ENCODE data around the gene PRMT7.

PRMT7 gene

GRCh38 chr16:68355447-68356248 lies 44.8 kb downstream of the PRMT7 start:
- Mint-ChIP-seq H3K27me3 (no peaks in the 10 kb centered on the region), H3K4me3 (no peak overlapping the region), H3K4me1 (peaks cover 28% of the 10 kb centered on the region), H3K9me3 (no peaks in the 10 kb centered on the region), H3K27ac (no peak overlapping the region), H3K36me3 (ENCODE audit: low read depth) (peaks cover 36% of the 10 kb centered on the region)
- ATAC-seq (no peak), DNase-seq (no peak)

GRCh38 chr16:68356249-68356918 lies 45.6 kb downstream of the PRMT7 start:
- H3K4me3 Mint-ChIP-seq = no peak overlapping the region
- H3K4me1 Mint-ChIP-seq = peaks cover 28% of the 10 kb centered on the region
- peaks cover 35% of the 10 kb centered on the region for H3K36me3 Mint-ChIP-seq (ENCODE audit: low read depth)
- peak overlapping the region; percentile 71 for H3K27ac Mint-ChIP-seq
- DNase-seq (peak; percentile 76), ATAC-seq (peak; percentile 83)
- H3K27me3 Mint-ChIP-seq = no peaks in the 10 kb centered on the region
- no peaks in the 10 kb centered on the region for H3K9me3 Mint-ChIP-seq

GRCh38 chr16:68356919-68357286 lies 46.1 kb downstream of the PRMT7 start:
- no peak for DNase-seq
- H3K4me3 Mint-ChIP-seq = no peak overlapping the region
- no peaks in the 10 kb centered on the region for H3K9me3 Mint-ChIP-seq
- H3K27ac Mint-ChIP-seq = no peak overlapping the region
- H3K36me3 Mint-ChIP-seq (ENCODE audit: low read depth) = peaks cover 35% of the 10 kb centered on the region
- no peak for ATAC-seq
- no peaks in the 10 kb centered on the region for H3K27me3 Mint-ChIP-seq
- H3K4me1 Mint-ChIP-seq = peaks cover 28% of the 10 kb centered on the region

GRCh38 chr16:68357521-68357922 lies 46.7 kb downstream of the PRMT7 start:
- Mint-ChIP-seq H3K4me1 (peaks cover 28% of the 10 kb centered on the region), H3K27ac (no peak overlapping the region), H3K36me3 (ENCODE audit: low read depth) (peaks cover 35% of the 10 kb centered on the region), H3K9me3 (no peaks in the 10 kb centered on the region), H3K4me3 (no peak overlapping the region), H3K27me3 (no peaks in the 10 kb centered on the region)
- DNase-seq = no peak
- ATAC-seq = no peak

GRCh38 chr16:68357923-68358322 lies 47.1 kb downstream of the PRMT7 start:
- H3K4me3 Mint-ChIP-seq = no peak overlapping the region
- no peaks in the 10 kb centered on the region for H3K27me3 Mint-ChIP-seq
- no peak for ATAC-seq
- peaks cover 33% of the 10 kb centered on the region for H3K36me3 Mint-ChIP-seq (ENCODE audit: low read depth)
- no peak for DNase-seq
- H3K9me3 Mint-ChIP-seq = no peaks in the 10 kb centered on the region
- no peak overlapping the region for H3K27ac Mint-ChIP-seq
- peaks cover 28% of the 10 kb centered on the region for H3K4me1 Mint-ChIP-seq

- H3K4me1 Mint-ChIP-seq = peaks cover 28% of the 10 kb centered on the region
- peaks cover 24% of the 10 kb centered on the region for H3K36me3 Mint-ChIP-seq (ENCODE audit: low read depth)
- no peak overlapping the region for H3K4me3 Mint-ChIP-seq
- DNase-seq (no peak), ATAC-seq (no peak)
- no peaks in the 10 kb centered on the region for H3K9me3 Mint-ChIP-seq
- no peak overlapping the region for H3K27ac Mint-ChIP-seq
- H3K27me3 Mint-ChIP-seq = no peaks in the 10 kb centered on the region
These were observed 48.1 kb downstream of the PRMT7 start for GRCh38 chr16:68358951-68359350.

GRCh38 chr16:68359398-68360191 lies 48.8 kb downstream of the PRMT7 start:
- Mint-ChIP-seq H3K9me3 (no peaks in the 10 kb centered on the region), H3K4me3 (no peak overlapping the region), H3K36me3 (ENCODE audit: low read depth) (peaks cover 20% of the 10 kb centered on the region), H3K27me3 (no peaks in the 10 kb centered on the region), H3K27ac (no peak overlapping the region), H3K4me1 (peaks cover 28% of the 10 kb centered on the region)
- DNase-seq = no peak
- ATAC-seq = no peak

- H3K27me3 Mint-ChIP-seq = peaks cover 3% of the 10 kb centered on the region
- peaks cover 14% of the 10 kb centered on the region for H3K36me3 Mint-ChIP-seq (ENCODE audit: low read depth)
- no peak for DNase-seq
- no peak overlapping the region for H3K27ac Mint-ChIP-seq
- ATAC-seq = no peak
- no peak overlapping the region for H3K4me3 Mint-ChIP-seq
- peaks cover 23% of the 10 kb centered on the region for H3K4me1 Mint-ChIP-seq
- no peaks in the 10 kb centered on the region for H3K9me3 Mint-ChIP-seq
These were observed 49.7 kb downstream of the PRMT7 start for GRCh38 chr16:68360547-68360946.

GRCh38 chr16:68360956-68361355 lies 50.1 kb downstream of the PRMT7 start:
- H3K9me3 Mint-ChIP-seq = no peaks in the 10 kb centered on the region
- H3K27me3 Mint-ChIP-seq = peaks cover 5% of the 10 kb centered on the region
- ATAC-seq = no peak
- peaks cover 19% of the 10 kb centered on the region for H3K4me1 Mint-ChIP-seq
- no peak overlapping the region for H3K27ac Mint-ChIP-seq
- no peak overlapping the region for H3K4me3 Mint-ChIP-seq
- no peak for DNase-seq
- H3K36me3 Mint-ChIP-seq (ENCODE audit: low read depth) = peaks cover 14% of the 10 kb centered on the region

GRCh38 chr16:68361485-68361884 lies 50.7 kb downstream of the PRMT7 start:
- Mint-ChIP-seq H3K36me3 (ENCODE audit: low read depth) (peaks cover 12% of the 10 kb centered on the region), H3K4me1 (peaks cover 13% of the 10 kb centered on the region), H3K4me3 (no peak overlapping the region), H3K27ac (no peak overlapping the region), H3K27me3 (peaks cover 9% of the 10 kb centered on the region), H3K9me3 (no peaks in the 10 kb centered on the region)
- DNase-seq (no peak), ATAC-seq (no peak)

- Mint-ChIP-seq H3K27ac (no peak overlapping the region), H3K4me3 (no peak overlapping the region), H3K36me3 (ENCODE audit: low read depth) (peaks cover 10% of the 10 kb centered on the region), H3K4me1 (peaks cover 8% of the 10 kb centered on the region), H3K27me3 (peaks cover 13% of the 10 kb centered on the region), H3K9me3 (no peaks in the 10 kb centered on the region)
- DNase-seq (no peak), ATAC-seq (no peak)
These were observed 51.6 kb downstream of the PRMT7 start for GRCh38 chr16:68362262-68362913.

- Mint-ChIP-seq H3K36me3 (ENCODE audit: low read depth) (peaks cover 7% of the 10 kb centered on the region), H3K4me3 (no peak overlapping the region), H3K9me3 (no peaks in the 10 kb centered on the region), H3K4me1 (peaks cover 11% of the 10 kb centered on the region), H3K27me3 (peaks cover 19% of the 10 kb centered on the region), H3K27ac (no peak overlapping the region)
- ATAC-seq = no peak
- DNase-seq = no peak
These were observed 52.3 kb downstream of the PRMT7 start for GRCh38 chr16:68362947-68363657.

GRCh38 chr16:68363658-68364521 lies 53.1 kb downstream of the PRMT7 start:
- Mint-ChIP-seq H3K27ac (no peak overlapping the region), H3K27me3 (peaks cover 25% of the 10 kb centered on the region)
- no peak for ATAC-seq

More at GRCh38 chr16:68363658-68364521, 53.1 kb downstream of the PRMT7 start:
- H3K4me1 Mint-ChIP-seq = peaks cover 16% of the 10 kb centered on the region
- H3K9me3 Mint-ChIP-seq = no peaks in the 10 kb centered on the region
- H3K36me3 Mint-ChIP-seq (ENCODE audit: low read depth) = peaks cover 4% of the 10 kb centered on the region
- DNase-seq = no peak
- no peak overlapping the region for H3K4me3 Mint-ChIP-seq

Data from activated naive CD8-positive, alpha-beta T cell treated with anti-CD3 and anti-CD28 coated beads, Interleukin-2, amount 50 U/mL, for 24 hours (primary cell).